Hepatocyte (in vitro differentiated cells): ENCODE results near the gene FCRL1.

Experiments used
- CTCF ChIP-seq: fragments of 200-600 bp; sonication (generic); IDR thresholded peaks from 2 replicates; pipeline ENCODE4 v1.5.1; 2016; ENCODE audit warnings: antibody characterized with exemption, mild to moderate bottlenecking; ENCODE audit not compliant: poor library complexity
- EZH2 ChIP-seq: fragments of 200-600 bp; sonication (generic); IDR thresholded peaks from 2 replicates; pipeline ENCODE4 v1.6.1; 2016; ENCODE audit warnings: antibody characterized with exemption, mild to moderate bottlenecking, borderline replicate concordance

GRCh38 chr1:157849229-157849875 lies 29.4 kb upstream of the FCRL1 start:
- no peak for TF ChIP-seq EZH2
- TF ChIP-seq CTCF: no peak
